Mesodermal cell (in vitro differentiated cells): ENCODE results near the gene DIS3L.

Experiments used
- H3K27ac ChIP-seq: 2 replicates; pipeline ENCODE4 v1.7.0; 2013; ENCODE audit warnings: mild to moderate bottlenecking, low read depth, low read length, moderate library complexity; ENCODE audit not compliant: severe bottlenecking
- H3K36me3 ChIP-seq: 2 replicates; pipeline ENCODE4 v1.7.1; 2013; ENCODE audit warnings: mild to moderate bottlenecking, low read length, moderate library complexity; ENCODE audit not compliant: control insufficient read depth, insufficient read depth
- H3K4me1 ChIP-seq: one replicate; pipeline ENCODE4 v1.7.1; 2013; ENCODE audit warnings: mild to moderate bottlenecking, low read length; ENCODE audit not compliant: insufficient read depth, control insufficient read depth, poor library complexity, severe bottlenecking
- H3K4me3 ChIP-seq: 2 replicates; pipeline ENCODE4 v1.7.0; 2013; ENCODE audit warnings: low read length, control low read depth, mild to moderate bottlenecking; ENCODE audit not compliant: insufficient read depth, poor library complexity, severe bottlenecking; ENCODE audit errors: extremely low read depth
- H3K9me3 ChIP-seq: 2 replicates; pipeline ENCODE4 v1.7.1; 2013; ENCODE audit warnings: mild to moderate bottlenecking, low read length, moderate library complexity; ENCODE audit not compliant: control insufficient read depth
- WGBS, 2 experiments: methylation state at CpG; one replicate each; pipeline ENCODE4 v1.1.5; 2013; ENCODE audit warnings: missing lambda C conversion rate in 2 of 2; ENCODE audit not compliant: insufficient coverage in 2 of 2; 5-methylcytosine and 5-hydroxymethylcytosine counted together

DIS3L gene

DNA sequence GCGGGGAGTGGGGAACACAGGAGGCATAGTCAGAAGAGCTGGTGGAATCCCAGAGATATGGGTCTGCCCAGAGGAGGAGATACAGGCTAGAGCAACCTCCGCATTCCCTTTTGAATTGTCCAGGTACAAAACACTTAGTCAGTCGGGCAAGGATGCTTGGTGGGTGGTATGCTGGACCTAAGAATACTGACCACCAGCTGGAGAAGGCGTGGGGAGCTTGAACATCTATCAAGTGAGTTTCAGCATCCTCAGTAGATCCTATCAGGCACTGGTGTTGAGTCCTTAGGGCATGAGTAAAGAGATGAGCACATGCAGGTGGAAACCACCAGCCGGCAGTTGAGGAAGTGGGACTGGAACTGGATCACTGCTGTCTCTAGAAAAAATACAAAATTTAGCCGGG, 14.7 kb upstream of the DIS3L start:
- 88 to 95% methylated on average over 4 to 6 of the region's 6 CpGs for WGBS, 2 experiments
- H3K4me3 ChIP-seq = no peak overlapping the region
- H3K36me3 ChIP-seq = no peaks in the 10 kb centered on the region
- H3K27ac ChIP-seq = no peak overlapping the region
- H3K9me3 ChIP-seq = no peaks in the 10 kb centered on the region
- no peaks in the 10 kb centered on the region for H3K4me1 ChIP-seq

DNA sequence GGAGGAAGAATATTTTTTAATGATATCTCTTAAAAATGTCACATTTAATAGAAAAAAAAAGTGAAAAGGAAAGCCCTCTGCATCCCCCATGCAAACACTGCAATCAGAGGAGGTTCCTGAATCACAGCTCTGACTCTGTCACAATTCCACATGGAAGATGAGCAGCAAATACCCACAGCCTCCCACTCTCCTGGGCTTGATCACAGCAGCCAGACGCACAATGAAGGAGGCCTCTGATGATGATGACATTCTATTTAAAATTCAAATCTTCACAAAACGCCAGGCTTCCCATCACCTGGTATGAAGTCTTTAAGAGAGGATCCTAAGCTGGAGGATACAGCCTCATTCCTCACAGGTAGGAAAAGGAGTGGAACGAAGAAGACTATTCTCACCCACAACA, 9.1 kb upstream of the DIS3L start:
- Histone ChIP-seq H3K27ac (no peak overlapping the region), H3K36me3 (no peaks in the 10 kb centered on the region), H3K9me3 (no peaks in the 10 kb centered on the region), H3K4me3 (no peak overlapping the region), H3K4me1 (no peaks in the 10 kb centered on the region)
- 40% methylated on average over 1 of the region's 3 CpGs; no CpG with 5 or more reads in 1 of the 2 experiments for WGBS, 2 experiments

DNA sequence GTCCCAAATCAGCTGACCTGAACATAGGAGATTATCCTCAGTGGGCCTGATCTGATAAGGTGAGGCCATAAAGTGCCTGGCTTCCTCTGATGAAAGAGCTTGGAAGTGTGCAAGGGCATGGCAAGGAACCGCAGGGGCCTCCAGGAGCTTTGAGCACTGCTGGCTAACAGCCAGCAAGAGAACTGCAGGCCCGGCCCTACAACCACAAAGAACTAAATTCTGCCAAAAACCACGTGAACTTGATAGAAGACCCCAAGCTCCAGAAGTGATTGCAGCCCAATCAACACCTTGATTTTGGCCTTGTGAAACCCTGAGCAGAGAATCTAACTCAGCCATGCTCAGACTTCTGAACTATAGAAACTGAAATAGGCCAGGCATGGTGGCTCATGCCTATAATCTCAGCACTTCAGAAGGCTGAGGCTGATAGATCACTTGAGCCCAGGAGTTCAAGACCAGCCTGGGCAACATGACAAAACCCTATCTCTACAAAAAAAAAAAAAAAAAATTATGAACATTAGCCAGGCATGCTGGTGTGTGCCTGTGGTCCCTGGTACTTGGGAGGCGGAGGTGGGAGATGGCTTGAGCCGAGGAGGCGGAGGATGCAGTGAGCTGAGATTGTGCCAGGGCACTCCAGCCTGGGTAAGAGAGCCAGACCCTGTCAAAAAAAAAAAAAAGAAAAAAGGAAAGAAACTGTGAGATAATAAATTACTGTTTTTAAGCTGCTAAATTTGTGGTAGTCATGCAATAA, 7.7 kb upstream of the DIS3L start:
- H3K4me1 ChIP-seq = no peaks in the 10 kb centered on the region
- WGBS, 2 experiments = 97 to 100% methylated on average over 1 to 5 of the region's 6 CpGs
- no peaks in the 10 kb centered on the region for H3K36me3 ChIP-seq
- no peak overlapping the region for H3K27ac ChIP-seq
- no peak overlapping the region for H3K4me3 ChIP-seq
- H3K9me3 ChIP-seq = no peaks in the 10 kb centered on the region

- H3K27ac ChIP-seq = no peak overlapping the region
- H3K9me3 ChIP-seq = no peaks in the 10 kb centered on the region
- H3K4me1 ChIP-seq = no peaks in the 10 kb centered on the region
- H3K36me3 ChIP-seq = no peaks in the 10 kb centered on the region
- no peak overlapping the region for H3K4me3 ChIP-seq
- WGBS, 2 experiments = no CpG with 5 or more reads among the region's 6 CpGs
Observed at GRCh38 chr15:66287461-66288057, 5.8 kb upstream of the DIS3L start.

GRCh38 chr15:66288093-66288492, 5.3 kb upstream of the DIS3L start:
- Histone ChIP-seq H3K4me3 (no peak overlapping the region), H3K4me1 (no peaks in the 10 kb centered on the region), H3K9me3 (no peaks in the 10 kb centered on the region), H3K36me3 (no peaks in the 10 kb centered on the region), H3K27ac (no peak overlapping the region)

- no peaks in the 10 kb centered on the region for H3K9me3 ChIP-seq
- no peaks in the 10 kb centered on the region for H3K4me1 ChIP-seq
- H3K36me3 ChIP-seq = no peaks in the 10 kb centered on the region
- H3K4me3 ChIP-seq = no peak overlapping the region
- WGBS, 2 experiments = 84 to 97% methylated on average over 5 of the region's 6 CpGs
- H3K27ac ChIP-seq = no peak overlapping the region
Observed at GRCh38 chr15:66288551-66289185, 4.7 kb upstream of the DIS3L start.

DNA sequence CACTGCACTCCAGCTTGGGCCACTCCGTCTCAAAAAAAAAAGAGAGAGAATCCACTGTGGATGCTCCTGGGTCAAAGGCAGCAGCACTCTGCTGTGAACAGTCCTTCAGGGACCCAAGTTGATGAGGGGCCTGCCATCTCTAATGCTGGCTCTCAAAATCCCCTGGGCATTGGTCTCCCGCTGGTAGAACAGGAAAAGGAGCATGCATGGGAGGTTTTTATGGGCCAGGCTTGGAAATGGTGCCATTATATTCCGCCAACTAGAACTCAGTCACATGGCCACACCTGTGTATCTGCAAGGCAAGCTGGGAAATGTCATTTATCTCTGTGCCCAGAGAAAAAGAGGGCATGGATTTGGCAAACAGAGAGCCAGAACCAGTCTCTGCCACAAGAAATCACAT, 3.4 kb upstream of the DIS3L start:
- 87 to 89% methylated on average over 1 to 3 of the region's 3 CpGs for WGBS, 2 experiments
- H3K27ac ChIP-seq = no peak overlapping the region

DNA sequence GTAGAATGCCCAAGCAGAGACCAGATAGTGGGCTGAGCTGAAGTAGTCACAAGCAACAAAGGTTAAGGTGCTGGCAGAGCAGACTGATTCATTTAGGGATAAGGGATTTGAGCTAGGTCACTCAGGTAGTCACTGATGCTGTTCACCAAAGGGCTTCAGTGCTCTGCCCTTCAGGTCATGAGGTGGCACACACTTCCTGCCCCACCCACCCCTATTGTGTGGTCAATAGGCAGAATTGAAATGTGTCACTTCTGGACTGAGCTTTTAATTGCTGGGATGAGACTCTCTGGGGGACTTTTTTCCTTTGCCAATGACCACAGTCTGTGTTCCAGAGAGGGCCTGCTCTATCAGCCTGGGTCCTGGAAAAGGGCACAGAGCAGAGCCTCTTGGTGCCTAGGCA, 2.9 kb upstream of the DIS3L start:
- Histone ChIP-seq H3K4me3 (no peak overlapping the region), H3K36me3 (no peaks in the 10 kb centered on the region), H3K9me3 (no peaks in the 10 kb centered on the region), H3K27ac (no peak overlapping the region), H3K4me1 (peaks cover 14% of the 10 kb centered on the region)

More for the DNA sequence above, 3.4 kb upstream of the DIS3L start:
- Histone ChIP-seq H3K36me3 (no peaks in the 10 kb centered on the region), H3K4me3 (no peak overlapping the region), H3K9me3 (no peaks in the 10 kb centered on the region), H3K4me1 (peaks cover 10% of the 10 kb centered on the region)

GRCh38 chr15:66291816-66292570, 1.4 kb upstream of the DIS3L start:
- Histone ChIP-seq H3K27ac (no peak overlapping the region), H3K36me3 (no peaks in the 10 kb centered on the region), H3K9me3 (no peaks in the 10 kb centered on the region), H3K4me1 (peaks cover 14% of the 10 kb centered on the region), H3K4me3 (no peak overlapping the region)
- 61 to 75% methylated on average over 3 to 6 of the region's 6 CpGs for WGBS, 2 experiments

- Histone ChIP-seq H3K4me3 (peak overlapping the region; percentile 46), H3K27ac (no peak overlapping the region), H3K9me3 (no peaks in the 10 kb centered on the region), H3K36me3 (no peaks in the 10 kb centered on the region), H3K4me1 (peaks cover 14% of the 10 kb centered on the region)
- 33 to 40% methylated on average over 7 to 12 of the region's 22 CpGs for WGBS, 2 experiments
Observed at GRCh38 chr15:66292571-66293418, 573 bp upstream of the DIS3L start.
